ENCODE data around the gene C9orf153.

C9orf153 gene

GRCh38 chr9:86177995-86178394, 81.5 kb downstream of the C9orf153 start:
- TF ChIP-seq CTCF (IDR thresholded peaks at IDR 0.05; ENCODE audit: low read depth, low read length), result no peak
- DNase-seq (ENCODE audit: extremely low read depth, low read depth), result no peak

GRCh38 chr9:86176468-86176867, 83.0 kb downstream of the C9orf153 start:
- no peak for TF ChIP-seq CTCF (IDR thresholded peaks at IDR 0.05; ENCODE audit: low read depth, low read length)
- no peak for DNase-seq (ENCODE audit: extremely low read depth, low read depth)

- TF ChIP-seq CTCF (IDR thresholded peaks at IDR 0.05; ENCODE audit: low read depth, low read length), result no peak
- DNase-seq (ENCODE audit: extremely low read depth, low read depth), result no peak
Observed at GRCh38 chr9:86175743-86176456, 83.6 kb downstream of the C9orf153 start.

GRCh38 chr9:86175223-86175622, 84.2 kb downstream of the C9orf153 start:
- TF ChIP-seq CTCF (IDR thresholded peaks at IDR 0.05; ENCODE audit: low read depth, low read length), result no peak
- DNase-seq (ENCODE audit: extremely low read depth, low read depth), result no peak
